ENCODE results near the gene SLC38A2.

SLC38A2 gene

GRCh38 chr12:46368684-46369083, 3.9 kb downstream of the SLC38A2 start:
- H3K4me1 ChIP-seq (ENCODE audit: control insufficient read depth, insufficient read depth, low read length, poor library complexity, severe bottlenecking) = peaks cover 13% of the 10 kb centered on the region
- peak overlapping the region; percentile 79 for H3K4me3 ChIP-seq (ENCODE audit: extremely low read depth, insufficient read depth, low read length, poor library complexity, severe bottlenecking)
- peaks cover 82% of the 10 kb centered on the region for H3K36me3 ChIP-seq (ENCODE audit: control insufficient read depth, insufficient read depth, low read length)
- WGBS, 2 experiments (ENCODE audit: insufficient coverage in 2 of 2) = no CpG with 5 or more reads among the region's 1 CpG
- no peaks in the 10 kb centered on the region for H3K9me3 ChIP-seq (ENCODE audit: control insufficient read depth, low read length)
- H3K27ac ChIP-seq (ENCODE audit: low read depth, low read length, severe bottlenecking) = peak overlapping the region; percentile 1

GRCh38 chr12:46368138-46368537, 4.4 kb downstream of the SLC38A2 start:
- peak overlapping the region; percentile 79 for H3K4me3 ChIP-seq (ENCODE audit: extremely low read depth, insufficient read depth, low read length, poor library complexity, severe bottlenecking)
- H3K4me1 ChIP-seq (ENCODE audit: control insufficient read depth, insufficient read depth, low read length, poor library complexity, severe bottlenecking) = peaks cover 13% of the 10 kb centered on the region
- no peaks in the 10 kb centered on the region for H3K9me3 ChIP-seq (ENCODE audit: control insufficient read depth, low read length)
- peaks cover 87% of the 10 kb centered on the region for H3K36me3 ChIP-seq (ENCODE audit: control insufficient read depth, insufficient read depth, low read length)
- H3K27ac ChIP-seq (ENCODE audit: low read depth, low read length, severe bottlenecking) = peak overlapping the region; percentile 1

- peaks cover 13% of the 10 kb centered on the region for H3K4me1 ChIP-seq (ENCODE audit: control insufficient read depth, insufficient read depth, low read length, poor library complexity, severe bottlenecking)
- 96% methylated on average over 4 to 5 of the region's 5 CpGs for WGBS, 2 experiments (ENCODE audit: insufficient coverage in 2 of 2)
- peaks cover 94% of the 10 kb centered on the region for H3K36me3 ChIP-seq (ENCODE audit: control insufficient read depth, insufficient read depth, low read length)
- H3K9me3 ChIP-seq (ENCODE audit: control insufficient read depth, low read length) = no peaks in the 10 kb centered on the region
- H3K4me3 ChIP-seq (ENCODE audit: extremely low read depth, insufficient read depth, low read length, poor library complexity, severe bottlenecking) = peak overlapping the region; percentile 79
- peak overlapping the region; percentile 13 for H3K27ac ChIP-seq (ENCODE audit: low read depth, low read length, severe bottlenecking)
Measured at GRCh38 chr12:46367351-46368029, 5.1 kb downstream of the SLC38A2 start.

- Histone ChIP-seq H3K4me1 (ENCODE audit: control insufficient read depth, insufficient read depth, low read length, poor library complexity, severe bottlenecking) (peaks cover 13% of the 10 kb centered on the region), H3K36me3 (ENCODE audit: control insufficient read depth, insufficient read depth, low read length) (peaks cover 97% of the 10 kb centered on the region), H3K9me3 (ENCODE audit: control insufficient read depth, low read length) (no peaks in the 10 kb centered on the region), H3K27ac (ENCODE audit: low read depth, low read length, severe bottlenecking) (peak overlapping the region; percentile 13), H3K4me3 (ENCODE audit: extremely low read depth, insufficient read depth, low read length, poor library complexity, severe bottlenecking) (peak overlapping the region; percentile 79)
- WGBS, 2 experiments (ENCODE audit: insufficient coverage in 2 of 2) = 92 to 98% methylated on average over 5 of the region's 5 CpGs
Measured at GRCh38 chr12:46366771-46367170, 5.8 kb downstream of the SLC38A2 start.

GRCh38 chr12:46365951-46366379, 6.6 kb downstream of the SLC38A2 start:
- H3K27ac ChIP-seq (ENCODE audit: low read depth, low read length, severe bottlenecking) = peak overlapping the region; percentile 52
- peak overlapping the region; percentile 79 for H3K4me3 ChIP-seq (ENCODE audit: extremely low read depth, insufficient read depth, low read length, poor library complexity, severe bottlenecking)
- no CpG with 5 or more reads among the region's 2 CpGs for WGBS, 2 experiments (ENCODE audit: insufficient coverage in 2 of 2)
- H3K9me3 ChIP-seq (ENCODE audit: control insufficient read depth, low read length) = no peaks in the 10 kb centered on the region
- H3K36me3 ChIP-seq (ENCODE audit: control insufficient read depth, insufficient read depth, low read length) = peaks cover 99% of the 10 kb centered on the region
- H3K4me1 ChIP-seq (ENCODE audit: control insufficient read depth, insufficient read depth, low read length, poor library complexity, severe bottlenecking) = peaks cover 13% of the 10 kb centered on the region

- no peaks in the 10 kb centered on the region for H3K9me3 ChIP-seq (ENCODE audit: control insufficient read depth, low read length)
- peak overlapping the region; percentile 52 for H3K27ac ChIP-seq (ENCODE audit: low read depth, low read length, severe bottlenecking)
- H3K4me3 ChIP-seq (ENCODE audit: extremely low read depth, insufficient read depth, low read length, poor library complexity, severe bottlenecking) = peak overlapping the region; percentile 79
- H3K4me1 ChIP-seq (ENCODE audit: control insufficient read depth, insufficient read depth, low read length, poor library complexity, severe bottlenecking) = peaks cover 13% of the 10 kb centered on the region
- 100% methylated on average over 2 of the region's 3 CpGs; no CpG with 5 or more reads in 1 of the 2 experiments for WGBS, 2 experiments (ENCODE audit: insufficient coverage in 2 of 2)
- H3K36me3 ChIP-seq (ENCODE audit: control insufficient read depth, insufficient read depth, low read length) = peaks cover 97% of the 10 kb centered on the region
Measured at GRCh38 chr12:46364777-46365580, 7.6 kb downstream of the SLC38A2 start.

GRCh38 chr12:46364300-46364696, 8.3 kb downstream of the SLC38A2 start:
- Histone ChIP-seq H3K4me1 (ENCODE audit: control insufficient read depth, insufficient read depth, low read length, poor library complexity, severe bottlenecking) (peaks cover 13% of the 10 kb centered on the region), H3K9me3 (ENCODE audit: control insufficient read depth, low read length) (no peaks in the 10 kb centered on the region), H3K36me3 (ENCODE audit: control insufficient read depth, insufficient read depth, low read length) (peaks cover 97% of the 10 kb centered on the region), H3K27ac (ENCODE audit: low read depth, low read length, severe bottlenecking) (no peak overlapping the region), H3K4me3 (ENCODE audit: extremely low read depth, insufficient read depth, low read length, poor library complexity, severe bottlenecking) (no peak overlapping the region)
- 96 to 100% methylated on average over 1 to 2 of the region's 3 CpGs for WGBS, 2 experiments (ENCODE audit: insufficient coverage in 2 of 2)

- H3K4me3 ChIP-seq (ENCODE audit: extremely low read depth, insufficient read depth, low read length, poor library complexity, severe bottlenecking) = no peak overlapping the region
- WGBS, 2 experiments (ENCODE audit: insufficient coverage in 2 of 2) = 96 to 100% methylated on average over 1 to 3 of the region's 9 CpGs
- no peak overlapping the region for H3K27ac ChIP-seq (ENCODE audit: low read depth, low read length, severe bottlenecking)
- no peaks in the 10 kb centered on the region for H3K9me3 ChIP-seq (ENCODE audit: control insufficient read depth, low read length)
- peaks cover 13% of the 10 kb centered on the region for H3K4me1 ChIP-seq (ENCODE audit: control insufficient read depth, insufficient read depth, low read length, poor library complexity, severe bottlenecking)
- peaks cover 95% of the 10 kb centered on the region for H3K36me3 ChIP-seq (ENCODE audit: control insufficient read depth, insufficient read depth, low read length)
Measured at GRCh38 chr12:46363582-46364299, 8.8 kb downstream of the SLC38A2 start.

- no peak overlapping the region for H3K4me3 ChIP-seq (ENCODE audit: extremely low read depth, insufficient read depth, low read length, poor library complexity, severe bottlenecking)
- 100% methylated on average over 1 of the region's 2 CpGs for WGBS, 2 experiments (ENCODE audit: insufficient coverage in 2 of 2)
- H3K36me3 ChIP-seq (ENCODE audit: control insufficient read depth, insufficient read depth, low read length) = peaks cover 88% of the 10 kb centered on the region
- H3K4me1 ChIP-seq (ENCODE audit: control insufficient read depth, insufficient read depth, low read length, poor library complexity, severe bottlenecking) = peaks cover 13% of the 10 kb centered on the region
- peak overlapping the region; percentile 6 for H3K27ac ChIP-seq (ENCODE audit: low read depth, low read length, severe bottlenecking)
- H3K9me3 ChIP-seq (ENCODE audit: control insufficient read depth, low read length) = no peaks in the 10 kb centered on the region
Measured at GRCh38 chr12:46362895-46363581, 9.5 kb downstream of the SLC38A2 start.

- Histone ChIP-seq H3K36me3 (ENCODE audit: control insufficient read depth, insufficient read depth, low read length) (peaks cover 74% of the 10 kb centered on the region), H3K4me3 (ENCODE audit: extremely low read depth, insufficient read depth, low read length, poor library complexity, severe bottlenecking) (no peak overlapping the region), H3K4me1 (ENCODE audit: control insufficient read depth, insufficient read depth, low read length, poor library complexity, severe bottlenecking) (peaks cover 8% of the 10 kb centered on the region), H3K9me3 (ENCODE audit: control insufficient read depth, low read length) (no peaks in the 10 kb centered on the region), H3K27ac (ENCODE audit: low read depth, low read length, severe bottlenecking) (no peak overlapping the region)
- WGBS, 2 experiments (ENCODE audit: insufficient coverage in 2 of 2) = 100% methylated on average over 2 of the region's 2 CpGs; no CpG with 5 or more reads in 1 of the 2 experiments
Measured at GRCh38 chr12:46361667-46362034, 10.9 kb downstream of the SLC38A2 start.
